NCI-H69 (cell line): Measurements from ENCODE around the gene CANX.

Experiments used
- DNase-seq: peaks from one replicate; lab custom pipeline; 2025; lab: John Stamatoyannopoulos, UW

CANX gene

GRCh38 chr5:179749857-179750508, 51.2 kb downstream of the CANX start:
- DNase-seq: no peak

- DNase-seq: peak; percentile 10
Observed at GRCh38 chr5:179753971-179754370, 55.2 kb downstream of the CANX start.

- peak; percentile 12 for DNase-seq
Observed at GRCh38 chr5:179755022-179755421, 56.3 kb downstream of the CANX start.

GRCh38 chr5:179758955-179759354, 60.2 kb downstream of the CANX start:
- DNase-seq: no peak

- peak; percentile 45 for DNase-seq
Observed at GRCh38 chr5:179759581-179760551, 61.1 kb downstream of the CANX start.

GRCh38 chr5:179762079-179762780, 63.5 kb downstream of the CANX start:
- DNase-seq: peak; percentile 86

- DNase-seq: peak; percentile 42
Observed at GRCh38 chr5:179762781-179763176, 64.0 kb downstream of the CANX start.

- DNase-seq: peak; percentile 79
Observed at GRCh38 chr5:179763215-179763945, 64.6 kb downstream of the CANX start.

- DNase-seq: no peak
Observed at GRCh38 chr5:179764056-179764455, 65.3 kb downstream of the CANX start.

GRCh38 chr5:179765400-179765799, 66.6 kb downstream of the CANX start:
- DNase-seq: peak; percentile 9

GRCh38 chr5:179766021-179766725, 67.4 kb downstream of the CANX start:
- no peak for DNase-seq

GRCh38 chr5:179766726-179767455, 68.1 kb downstream of the CANX start:
- no peak for DNase-seq

- DNase-seq: no peak
Observed at GRCh38 chr5:179767496-179768100, 68.8 kb downstream of the CANX start.

GRCh38 chr5:179768326-179769085, 69.7 kb downstream of the CANX start:
- peak; percentile 18 for DNase-seq

- DNase-seq: no peak
Observed at GRCh38 chr5:179769271-179769670, 70.5 kb downstream of the CANX start.

GRCh38 chr5:179769796-179770195, 71.0 kb downstream of the CANX start:
- DNase-seq: no peak

GRCh38 chr5:179771311-179771895, 72.6 kb downstream of the CANX start:
- no peak for DNase-seq

GRCh38 chr5:179772351-179772750, 73.6 kb downstream of the CANX start:
- DNase-seq: no peak

GRCh38 chr5:179773686-179774040, 74.9 kb downstream of the CANX start:
- no peak for DNase-seq
